Gastrocnemius medialis (tissue), 4 donors: ENCODE results near the gene DNAJC11.

ENCODE experiments used
- POLR2A ChIP-seq, 2 donors: fragments of 450-650 bp; IDR thresholded peaks; one replicate each; pipeline ENCODE4 v1.6.1; 2017; ENCODE audit warnings: antibody characterized with exemption in 2 of 2, mild to moderate bottlenecking in 2 of 2, moderate library complexity in 2 of 2
- TF ChIP-seq, protein P1 (sequence below), 5 experiments: fragments of 450-650 bp in 3 of 5; fragments of 200-600 bp in 2 of 5; sonication (generic) in 2 of 5; IDR thresholded peaks in 4 of 5; conservative IDR thresholded peaks in 1 of 5; 1 replicate in 4 of 5; 2 replicates in 1 of 5; pipeline ENCODE4 v1.5.1; 2016 to 2019; ENCODE audit warnings: antibody characterized with exemption in 5 of 5, mild to moderate bottlenecking in 3 of 5, moderate library complexity in 3 of 5

DNA sequence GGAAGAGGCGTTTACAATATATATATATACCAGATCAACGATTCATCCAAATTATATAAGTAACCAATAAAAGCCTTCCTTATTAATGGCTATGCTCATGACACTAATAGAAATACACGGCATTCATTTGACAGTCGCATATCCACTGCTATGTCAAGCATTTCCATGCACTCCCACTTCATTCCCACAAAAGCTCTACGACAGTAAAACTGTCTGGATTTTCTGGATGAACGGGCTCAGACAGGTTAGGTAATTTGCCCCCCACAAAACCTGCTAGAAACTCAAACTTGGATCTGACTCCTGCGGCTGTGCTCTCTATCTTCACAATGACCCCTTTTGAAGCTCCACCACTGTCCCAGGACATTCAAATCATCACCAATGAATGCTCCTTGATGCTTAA lies 11.4 kb downstream of the DNAJC11 start:
- TF ChIP-seq, protein P1, sequence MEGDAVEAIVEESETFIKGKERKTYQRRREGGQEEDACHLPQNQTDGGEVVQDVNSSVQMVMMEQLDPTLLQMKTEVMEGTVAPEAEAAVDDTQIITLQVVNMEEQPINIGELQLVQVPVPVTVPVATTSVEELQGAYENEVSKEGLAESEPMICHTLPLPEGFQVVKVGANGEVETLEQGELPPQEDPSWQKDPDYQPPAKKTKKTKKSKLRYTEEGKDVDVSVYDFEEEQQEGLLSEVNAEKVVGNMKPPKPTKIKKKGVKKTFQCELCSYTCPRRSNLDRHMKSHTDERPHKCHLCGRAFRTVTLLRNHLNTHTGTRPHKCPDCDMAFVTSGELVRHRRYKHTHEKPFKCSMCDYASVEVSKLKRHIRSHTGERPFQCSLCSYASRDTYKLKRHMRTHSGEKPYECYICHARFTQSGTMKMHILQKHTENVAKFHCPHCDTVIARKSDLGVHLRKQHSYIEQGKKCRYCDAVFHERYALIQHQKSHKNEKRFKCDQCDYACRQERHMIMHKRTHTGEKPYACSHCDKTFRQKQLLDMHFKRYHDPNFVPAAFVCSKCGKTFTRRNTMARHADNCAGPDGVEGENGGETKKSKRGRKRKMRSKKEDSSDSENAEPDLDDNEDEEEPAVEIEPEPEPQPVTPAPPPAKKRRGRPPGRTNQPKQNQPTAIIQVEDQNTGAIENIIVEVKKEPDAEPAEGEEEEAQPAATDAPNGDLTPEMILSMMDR (IDR thresholded peaks at IDR 0.05 in 4 of 5, conservative IDR thresholded peaks at IDR 0.05 in 1 of 5) = no peak
- TF ChIP-seq POLR2A (IDR thresholded peaks at IDR 0.05) = no peak
